Ureter (tissue), 1 donor: ENCODE data around the gene MAP2. TPM values are rescaled to one million over a fixed set of nuclear protein-coding genes. Genes with fewer than 3 reads are reported as not detected.

Experiments
- DNase-seq: peaks from one replicate; pipeline ENCODE4 v3.0.0-alpha.2; 2020; ENCODE audit warnings: low spot score
- total RNA-seq: library from RNA; stranded (reverse); gene quantifications from one replicate; pipeline ENCODE4 v1.2.4, GENCODE V29; 2023
- donor health status: DM: yes; HTN: yes; CAD: no.

MAP2 gene
- total RNA-seq, 1 donor from 2014 or later, result 3.0 TPM

DNA sequence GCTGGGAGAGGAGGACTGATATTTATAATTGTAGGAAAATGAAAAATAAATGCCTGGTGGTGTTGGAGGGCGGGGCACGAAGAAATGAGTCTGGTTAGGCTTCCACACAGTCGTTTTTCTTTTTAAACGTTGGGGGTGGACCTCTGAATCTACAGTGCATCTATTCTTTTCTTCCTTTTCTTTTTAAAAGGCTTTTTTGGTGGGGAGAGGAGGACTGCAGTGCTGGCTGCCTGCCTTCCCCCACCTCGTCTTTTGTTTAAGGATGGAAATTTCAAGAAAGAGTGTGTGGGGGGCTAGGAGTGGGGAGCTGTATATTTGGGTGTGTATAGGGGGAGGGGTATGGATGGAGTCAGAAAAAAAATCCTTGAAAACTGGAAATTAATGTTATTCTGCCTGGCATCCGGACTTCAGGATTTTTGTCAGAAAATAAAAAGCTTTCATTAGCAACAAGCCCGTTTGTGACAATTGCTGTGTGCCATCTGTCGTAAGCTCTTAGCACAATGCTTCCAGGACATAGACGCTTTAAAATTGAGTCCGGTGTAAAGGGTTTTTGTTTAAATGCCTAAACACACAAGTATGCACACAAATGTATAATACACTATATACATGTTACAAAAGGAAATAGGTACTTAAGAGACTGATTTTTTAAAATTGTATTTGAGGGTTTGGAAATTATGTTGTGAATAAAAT, 1.1 kb downstream of the MAP2 start:
- no peak for DNase-seq

DNA sequence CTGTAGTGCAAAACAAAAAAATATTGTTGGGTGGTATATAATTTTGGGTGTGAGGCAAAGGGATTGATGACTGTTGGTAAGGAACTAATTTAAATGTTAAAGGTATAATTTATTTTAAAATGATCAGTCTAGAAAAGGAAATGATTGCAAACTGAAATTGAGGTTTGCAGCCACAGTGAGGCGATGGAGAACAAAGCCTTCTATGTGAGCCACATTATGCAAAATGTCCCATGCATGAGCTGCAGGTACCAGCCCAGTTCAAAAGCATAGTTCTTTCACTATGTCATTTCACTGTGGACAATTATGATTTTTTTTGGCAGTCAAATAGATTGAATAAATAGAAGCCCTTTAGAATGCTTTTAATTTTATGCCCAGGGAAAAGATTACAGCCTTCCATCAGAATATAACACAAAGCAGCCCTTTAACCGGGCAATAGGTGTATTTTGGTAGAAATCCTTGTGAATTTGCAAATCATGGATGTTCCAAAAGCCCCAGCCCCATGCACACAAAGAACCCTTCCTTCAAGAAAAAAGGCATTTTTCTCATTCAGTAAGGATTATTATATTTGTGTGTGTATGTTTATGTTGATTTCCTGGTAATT, 1.7 kb downstream of the MAP2 start:
- no peak for DNase-seq

DNA sequence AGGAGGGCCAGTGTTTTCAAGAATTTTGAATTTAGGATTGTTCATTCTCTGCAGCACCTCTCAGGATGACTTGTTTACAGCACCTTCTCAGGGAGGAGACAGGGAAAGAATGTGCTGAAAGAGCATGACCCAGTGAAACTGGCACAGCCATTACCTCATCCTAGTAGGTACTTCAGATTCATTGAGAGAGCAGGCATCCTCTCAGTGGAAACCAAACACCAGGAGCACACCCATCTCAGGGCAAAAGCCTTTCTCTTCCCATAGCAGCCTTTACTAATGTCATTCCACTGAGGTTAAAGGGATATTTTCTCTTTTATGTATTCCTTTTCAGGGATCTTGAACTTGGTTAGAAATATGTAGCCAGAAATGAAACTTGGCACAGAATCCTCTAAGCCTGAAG, 2.6 kb downstream of the MAP2 start:
- DNase-seq, result no peak

DNA sequence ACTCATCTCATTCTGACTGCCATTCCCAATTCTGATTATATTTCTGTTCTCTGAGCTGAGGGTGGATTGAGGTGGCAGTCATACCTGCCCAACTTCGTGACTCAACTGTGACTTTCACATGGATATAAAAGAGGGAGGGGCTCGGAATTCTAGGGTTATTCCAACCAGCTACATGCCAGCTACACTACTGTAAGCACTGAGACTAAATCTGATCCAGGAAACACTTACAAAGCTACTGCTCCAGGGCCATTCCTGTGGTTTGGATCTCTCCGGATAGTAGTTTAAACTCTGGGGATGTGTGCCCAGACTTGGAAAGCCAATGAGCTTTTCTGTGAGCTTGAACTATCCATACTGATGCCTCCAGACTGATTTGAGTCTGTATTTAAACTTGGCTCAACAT, 7.9 kb downstream of the MAP2 start:
- DNase-seq, result no peak

DNA sequence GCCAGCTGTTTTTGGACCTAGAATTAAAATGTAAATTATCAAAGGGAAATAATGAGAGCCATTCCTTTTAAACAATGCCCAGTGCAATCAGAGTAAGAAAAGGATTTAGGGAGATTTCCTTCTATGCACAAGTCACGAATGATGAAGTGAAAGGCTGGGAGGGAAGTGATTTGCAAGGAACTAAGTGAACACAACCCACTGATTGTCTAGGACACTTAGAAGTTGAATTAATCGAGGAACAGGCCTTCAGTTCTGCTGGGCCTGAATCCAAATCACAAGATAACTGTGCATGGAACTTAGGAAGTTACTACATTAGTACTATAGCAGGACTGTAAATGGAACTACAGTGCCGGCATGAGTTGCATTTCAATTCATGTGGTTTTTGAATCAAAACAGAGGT, 17.7 kb downstream of the MAP2 start:
- no peak for DNase-seq

DNA sequence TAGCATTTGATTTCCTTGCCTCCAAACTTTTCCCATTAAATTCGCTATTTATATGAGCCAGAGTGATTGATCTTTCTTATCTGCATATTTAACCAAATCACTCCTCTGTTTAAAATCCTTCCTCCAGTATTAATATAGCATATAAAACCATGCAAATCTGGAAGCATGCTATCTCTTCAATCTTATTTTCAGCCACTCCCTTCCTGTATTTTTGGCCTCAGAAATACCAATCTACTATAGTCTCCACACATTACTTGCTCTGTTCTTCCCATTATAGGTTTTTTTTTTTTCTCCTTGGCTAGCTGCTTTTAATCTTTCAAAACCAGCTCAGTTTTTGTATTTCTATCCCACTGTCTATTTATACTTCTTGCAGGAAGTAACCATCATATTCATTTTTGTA, 19.1 kb downstream of the MAP2 start:
- no peak for DNase-seq

DNA sequence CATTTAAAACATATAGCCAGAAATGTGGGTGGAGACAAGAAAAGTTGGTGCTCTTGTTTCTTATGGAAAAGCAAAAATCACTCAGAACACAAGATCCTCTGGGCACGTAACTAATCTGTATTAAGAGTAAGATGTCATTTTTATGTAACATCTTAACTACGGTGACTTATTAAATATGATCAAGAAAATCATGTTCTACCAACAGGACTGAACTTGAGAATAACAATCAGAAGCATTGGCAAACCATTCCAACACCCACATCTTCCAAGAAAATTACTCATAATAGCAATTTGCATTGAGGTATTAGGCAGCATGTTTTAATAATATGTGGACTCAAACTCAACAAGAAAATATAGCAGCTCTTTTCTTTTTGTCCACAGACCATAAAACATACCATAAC, 21.6 kb downstream of the MAP2 start:
- no peak for DNase-seq

DNA sequence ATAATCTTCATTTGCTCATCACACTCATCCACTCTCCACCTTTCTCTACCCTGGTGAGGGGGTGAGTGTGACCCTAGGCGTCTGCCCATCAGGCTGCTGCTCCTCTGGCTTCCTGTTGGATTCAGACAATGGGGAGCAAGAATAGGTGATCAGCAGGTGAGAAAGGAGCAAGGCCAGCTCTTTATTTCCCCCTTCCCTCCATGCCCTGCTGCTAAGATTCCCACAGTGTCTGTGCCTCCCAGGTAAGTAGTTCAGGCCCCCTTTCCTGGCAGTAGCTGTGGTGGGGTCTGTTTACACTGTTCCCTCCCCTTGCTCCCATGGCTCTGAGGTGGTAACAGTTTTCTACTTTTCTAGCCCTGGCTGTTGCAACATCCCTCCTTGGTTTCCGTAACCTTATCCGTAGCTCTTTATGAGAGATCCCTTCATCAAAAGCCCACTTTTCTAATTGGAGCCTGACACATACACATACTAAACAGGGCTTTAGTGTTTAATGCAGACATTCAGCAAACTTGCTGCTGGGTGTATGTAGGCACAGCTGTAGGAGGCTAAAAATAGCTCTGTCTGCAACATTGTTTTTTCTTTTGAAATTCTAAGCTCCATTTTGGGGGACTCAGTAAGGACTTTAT, 27.5 kb downstream of the MAP2 start:
- no peak for DNase-seq

DNA sequence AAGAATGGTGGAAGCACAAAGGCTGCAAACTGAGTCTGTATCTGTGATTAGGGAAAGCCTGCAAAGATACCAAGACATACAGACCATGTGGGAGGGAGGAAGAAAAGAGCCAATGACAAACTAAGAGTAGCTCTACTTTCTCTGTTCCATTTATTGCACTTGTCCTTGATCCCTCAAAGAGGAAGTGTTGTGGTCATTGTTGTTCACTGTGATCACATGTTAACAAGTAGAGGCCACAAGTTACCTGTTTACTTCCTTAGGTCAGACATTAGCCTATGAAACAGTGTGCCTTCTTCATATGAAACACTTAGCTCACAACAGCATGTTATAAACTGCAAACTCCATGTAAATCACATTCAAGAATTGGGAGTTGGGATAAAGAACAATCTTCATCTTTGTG, 32.6 kb downstream of the MAP2 start:
- DNase-seq, result no peak

DNA sequence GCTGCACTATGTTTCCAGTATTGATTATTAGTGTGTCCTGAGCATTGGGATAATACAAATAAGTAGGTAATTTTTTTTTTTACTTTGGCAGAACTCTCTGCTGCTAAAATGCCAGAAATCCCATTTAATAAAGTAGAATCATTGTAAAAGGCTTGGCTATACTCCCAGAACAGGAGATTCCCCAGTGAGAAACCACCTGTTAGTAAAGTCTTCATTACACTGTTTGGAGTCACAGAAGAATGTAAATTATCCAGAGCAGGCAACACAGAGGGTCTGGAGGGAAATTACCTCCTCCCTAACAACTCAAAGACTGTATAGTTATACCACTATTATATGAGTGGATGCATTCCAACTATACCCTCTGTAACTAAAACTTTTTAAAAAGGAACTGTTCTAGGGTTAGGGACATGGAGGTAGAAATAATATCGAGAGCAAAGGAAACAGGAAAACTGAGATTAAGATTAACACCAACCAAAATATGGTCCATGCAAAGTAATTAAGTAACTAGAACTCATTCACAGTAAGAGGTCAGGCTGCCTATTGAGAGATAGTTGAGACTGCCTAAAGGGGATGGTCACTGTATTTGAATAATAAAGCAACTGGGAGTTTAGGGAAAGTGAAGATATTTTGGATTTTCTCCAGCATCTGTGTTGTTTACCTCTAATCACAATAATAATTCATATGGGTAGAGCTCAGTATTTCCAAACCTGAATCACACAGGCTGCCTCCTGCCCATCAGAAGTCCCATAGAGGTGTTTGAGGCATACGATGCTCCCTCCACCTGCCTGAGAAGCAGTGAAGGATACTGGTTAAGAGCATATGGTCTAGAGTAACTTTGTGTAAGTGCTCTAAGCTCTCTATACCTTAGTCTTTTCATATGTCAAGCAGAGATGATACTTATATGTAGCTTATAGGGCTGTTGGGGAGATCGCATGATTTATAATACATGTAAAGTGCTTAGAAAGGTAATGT, 34.4 kb downstream of the MAP2 start:
- DNase-seq, result no peak

DNA sequence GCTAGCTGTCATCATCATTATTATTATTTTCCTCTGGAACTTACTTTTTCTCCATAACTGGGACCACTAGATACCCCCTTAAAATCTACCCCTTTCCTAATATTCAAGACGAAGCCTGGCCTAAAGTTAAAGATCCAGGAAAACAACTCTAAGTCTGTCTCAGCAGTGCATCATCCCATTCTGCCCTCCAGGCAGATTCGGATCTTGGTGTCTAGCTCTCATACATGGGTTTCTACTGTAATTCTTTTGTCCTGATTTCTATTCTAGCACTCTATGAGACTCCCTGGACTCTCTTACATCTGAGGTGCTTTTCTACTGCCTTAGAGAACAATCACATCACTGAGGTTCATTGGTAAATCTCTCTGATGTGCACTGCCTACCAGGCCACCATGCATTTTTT, 35.5 kb downstream of the MAP2 start:
- DNase-seq, result no peak

DNA sequence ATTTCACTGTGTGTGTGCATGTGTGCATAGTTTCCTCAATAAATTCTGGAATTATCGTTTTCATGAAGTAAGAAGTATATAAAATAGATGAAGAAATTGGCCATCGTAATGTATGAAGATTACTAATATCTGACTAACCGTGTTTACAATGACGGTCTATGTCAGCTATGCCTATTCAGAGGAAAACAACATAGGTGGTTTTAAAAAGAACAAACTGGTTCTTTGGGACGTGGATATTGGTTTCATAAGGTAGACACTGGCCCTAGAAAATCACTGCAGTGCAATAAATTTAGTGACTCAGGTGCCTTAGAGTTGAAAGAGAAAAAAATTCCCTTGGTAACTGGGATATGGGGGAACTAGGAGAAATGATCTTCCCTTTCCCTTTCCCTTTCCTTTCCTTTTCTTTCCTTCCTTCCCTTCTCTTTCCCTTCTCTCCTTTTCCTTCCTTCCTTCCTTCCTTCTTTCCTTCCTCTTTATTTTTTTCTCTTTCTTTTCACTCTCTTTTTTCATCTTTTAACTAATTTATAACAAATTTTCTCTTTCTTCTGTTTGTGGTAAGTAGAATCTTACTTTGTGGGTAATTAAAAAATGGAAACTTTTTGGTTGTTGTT, 36.4 kb downstream of the MAP2 start:
- DNase-seq, result no peak

DNA sequence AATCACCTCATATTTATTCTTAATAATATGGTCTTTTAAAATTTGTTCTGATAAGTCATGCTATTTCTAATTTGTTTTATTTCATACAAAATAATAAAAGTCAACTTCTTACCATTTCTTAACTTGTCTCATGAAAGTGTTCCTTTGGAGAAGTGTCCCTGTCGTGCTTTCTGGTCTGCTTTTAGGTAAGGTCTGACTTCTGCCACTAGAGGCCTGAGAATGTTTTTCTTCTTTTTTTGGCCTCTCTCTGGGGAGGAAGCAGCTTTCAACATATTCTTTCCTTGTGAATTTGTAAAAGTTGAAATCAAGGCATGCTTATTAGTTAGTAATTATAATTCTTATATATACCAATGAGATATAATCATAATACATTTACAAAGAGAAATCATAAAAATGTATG, 39.4 kb downstream of the MAP2 start:
- DNase-seq, result no peak

DNA sequence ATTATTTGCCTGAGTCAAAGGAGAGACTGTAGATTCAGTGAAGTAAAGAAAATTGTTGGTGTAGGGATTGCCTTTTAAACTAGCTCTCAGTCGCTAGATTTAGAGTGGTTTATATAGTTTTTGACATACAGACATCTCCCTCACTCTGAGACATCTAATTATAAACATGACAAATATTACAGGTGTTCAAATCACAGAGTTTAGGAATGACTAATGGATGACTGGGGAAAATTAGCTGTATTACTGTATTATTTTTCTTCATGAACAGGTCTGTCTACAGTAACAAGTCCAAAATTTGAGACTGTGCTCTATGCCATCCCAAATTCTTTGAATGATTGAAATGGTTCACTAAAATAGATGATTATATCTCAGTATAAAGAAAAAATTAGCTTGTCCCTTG, 40.0 kb downstream of the MAP2 start:
- DNase-seq, result no peak

DNA sequence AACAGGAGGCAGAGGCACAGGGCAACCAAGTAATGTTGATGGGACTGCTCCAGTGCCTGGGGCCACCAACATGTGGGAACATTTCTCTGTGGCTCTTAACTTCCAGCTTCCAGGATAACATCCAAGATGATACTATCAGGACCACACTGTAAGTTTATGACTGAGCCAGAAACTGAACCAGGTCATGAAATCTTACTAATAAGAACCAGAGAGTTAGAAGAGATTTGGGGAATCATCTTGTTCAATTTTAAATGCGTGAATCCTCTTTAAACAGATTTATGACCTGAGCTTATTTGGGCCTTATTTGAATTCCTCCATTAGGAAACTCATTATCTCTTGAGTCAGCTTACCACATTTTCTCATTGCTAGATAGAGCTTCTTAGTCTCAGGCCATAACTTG, 45.0 kb downstream of the MAP2 start:
- no peak for DNase-seq

DNA sequence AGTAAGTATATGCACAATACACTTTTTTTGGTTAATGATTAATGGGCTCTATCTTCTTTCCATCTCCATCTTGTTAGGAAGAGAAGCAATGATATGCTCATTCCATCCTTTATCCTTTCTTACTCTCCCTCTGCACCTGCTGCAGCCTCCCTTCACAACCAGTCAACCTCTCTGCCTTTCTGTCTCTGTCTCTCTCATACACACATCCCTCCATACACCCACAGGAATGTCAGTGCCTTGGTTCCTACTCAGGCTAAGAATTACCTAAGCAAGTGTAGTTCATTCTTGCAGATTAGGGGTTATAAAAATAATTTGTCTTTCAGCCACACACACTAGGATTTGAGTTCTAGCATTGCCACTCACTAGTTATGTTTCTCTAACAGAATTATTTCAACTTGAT, 45.6 kb downstream of the MAP2 start:
- no peak for DNase-seq

DNA sequence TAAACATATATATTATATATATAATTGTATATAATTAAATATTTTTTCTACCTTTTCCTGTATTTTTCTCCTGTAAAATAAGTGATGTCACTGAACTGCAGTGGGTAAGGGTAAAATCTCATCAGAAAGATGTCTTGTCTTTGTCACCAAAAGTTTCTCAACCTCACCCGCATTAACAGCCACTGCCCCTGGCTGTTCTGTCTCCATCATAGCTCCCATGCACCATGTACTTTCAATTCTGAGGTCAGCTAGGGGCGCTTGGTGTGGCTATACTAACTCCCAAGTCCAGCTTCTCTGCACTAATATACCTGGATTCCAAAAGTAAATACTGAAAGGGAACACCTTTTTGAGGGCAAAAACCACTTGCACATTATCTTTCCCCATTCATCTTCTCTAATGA, 46.6 kb downstream of the MAP2 start:
- DNase-seq, result no peak

DNA sequence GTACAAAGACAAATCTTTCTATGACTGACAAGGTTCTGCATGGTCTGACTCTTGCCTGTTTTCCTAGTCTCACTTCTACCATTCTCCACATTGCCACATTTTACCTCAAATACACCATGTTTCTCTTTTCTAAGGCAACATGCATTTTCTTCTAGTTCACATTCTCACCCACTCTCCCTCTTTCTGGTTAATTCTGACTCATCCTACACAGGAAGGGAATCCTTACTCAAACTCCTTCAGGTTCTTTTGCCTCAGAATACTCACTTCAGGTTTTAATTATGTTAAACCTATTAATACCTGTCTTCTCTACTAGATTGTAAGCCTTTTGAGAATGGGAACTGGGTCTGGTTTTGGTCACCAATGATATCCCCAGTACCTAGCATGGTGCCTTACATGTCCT, 47.2 kb downstream of the MAP2 start:
- no peak for DNase-seq

DNA sequence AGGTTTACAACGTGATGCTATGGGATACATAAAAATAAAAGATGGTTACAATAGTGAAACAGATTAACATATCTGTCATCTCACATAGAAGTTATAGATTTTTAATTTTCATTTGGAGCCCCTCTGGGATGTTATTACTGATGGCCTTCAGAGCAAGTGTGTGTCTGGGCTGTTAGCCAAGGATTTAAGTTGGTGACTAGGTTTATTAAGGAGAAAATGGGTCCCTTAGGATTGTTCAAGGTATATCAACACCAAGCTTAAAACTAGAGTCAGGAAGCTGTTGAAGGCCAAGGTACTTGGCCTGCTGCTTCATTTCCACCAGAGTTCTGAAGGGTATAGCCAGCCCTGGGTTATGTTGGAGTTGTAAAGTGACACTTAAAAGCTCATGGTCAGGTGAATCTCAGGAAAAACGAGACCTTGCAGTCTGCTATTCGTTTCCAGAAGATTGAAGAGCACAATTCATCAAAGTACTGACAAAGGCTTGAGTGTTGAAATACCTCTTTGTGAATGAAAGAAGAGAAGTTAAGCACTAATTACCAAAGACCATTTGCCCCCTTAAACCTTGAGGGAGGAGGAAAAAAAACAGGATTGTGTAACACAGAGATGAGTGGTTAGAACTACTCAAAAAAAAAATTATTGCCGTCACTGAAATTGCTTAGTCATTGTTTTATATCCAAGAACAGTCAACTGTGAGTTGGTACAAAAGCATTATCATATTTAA, 48.4 kb downstream of the MAP2 start:
- DNase-seq, result no peak

DNA sequence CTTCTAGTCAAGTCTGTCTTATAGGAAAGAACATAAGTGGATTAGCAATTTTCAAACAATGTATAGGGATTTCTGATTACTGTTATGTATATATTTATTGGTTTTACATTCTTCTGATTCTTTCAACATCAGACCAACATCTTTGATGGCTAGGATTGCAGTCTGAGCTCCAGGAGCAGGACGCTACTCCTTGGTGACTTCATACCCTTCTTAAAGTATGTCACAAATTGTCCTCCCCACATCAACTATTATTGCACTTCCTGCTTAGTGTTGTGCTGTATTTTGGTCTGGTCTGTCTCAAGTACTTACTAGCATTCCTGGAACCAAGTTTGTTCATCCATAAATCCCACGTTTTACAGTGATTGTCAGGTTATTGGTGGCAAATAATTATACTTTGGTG, 49.0 kb downstream of the MAP2 start:
- DNase-seq, result no peak

DNA sequence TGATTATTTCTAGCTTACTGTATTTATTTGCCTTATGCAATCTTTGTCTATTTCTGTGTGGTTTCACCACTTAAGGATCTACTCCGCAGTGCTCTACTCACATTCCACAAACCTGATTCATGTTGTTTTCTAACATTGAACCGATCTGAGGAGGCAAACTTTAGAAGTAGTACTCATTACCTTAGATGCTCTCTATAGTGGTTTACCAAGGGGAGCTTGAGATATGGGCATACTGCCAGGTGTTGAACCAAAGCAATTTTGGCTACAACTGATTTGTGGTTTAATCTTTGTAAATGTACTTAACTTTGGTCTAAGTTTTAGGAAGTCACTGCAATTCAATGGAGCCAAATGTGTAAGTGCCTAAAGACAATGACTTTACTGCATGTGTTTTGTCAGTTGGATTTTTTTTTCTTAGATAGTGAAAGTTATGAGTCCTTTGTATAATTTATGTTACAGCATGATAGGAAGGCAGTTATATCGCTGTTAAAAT, 50.1 kb downstream of the MAP2 start:
- DNase-seq, result no peak
